ENCODE measurements around the gene FGFR3.

FGFR3 gene

GRCh38 chr4:1819816-1820215 is 26.7 kb downstream of the FGFR3 start:
- Histone ChIP-seq H3K27me3 (ENCODE audit: control insufficient read depth, insufficient read depth, low read length) (no peaks in the 10 kb centered on the region), H2AFZ (no peak overlapping the region), H3K9ac (no peak overlapping the region), H3K4me3 (ENCODE audit: low read depth, low read length) (no peak overlapping the region), H3K36me3 (ENCODE audit: control insufficient read depth, insufficient read depth, low read length) (no peaks in the 10 kb centered on the region), H3K4me2 (ENCODE audit: low read length) (no peak overlapping the region), H3K79me2 (no peaks in the 10 kb centered on the region), H3K4me1 (peaks cover 14% of the 10 kb centered on the region), H3K27ac (no peak overlapping the region), H3K9me3 (ENCODE audit: control insufficient read depth, low read length) (no peaks in the 10 kb centered on the region)
- no peak for TF ChIP-seq CTCF (IDR thresholded peaks at IDR 0.05)

- Histone ChIP-seq H3K9ac (no peak overlapping the region), H3K27ac (no peak overlapping the region), H3K4me3 (ENCODE audit: low read depth, low read length) (no peak overlapping the region), H3K9me3 (ENCODE audit: control insufficient read depth, low read length) (no peaks in the 10 kb centered on the region), H3K36me3 (ENCODE audit: control insufficient read depth, insufficient read depth, low read length) (no peaks in the 10 kb centered on the region), H3K27me3 (ENCODE audit: control insufficient read depth, insufficient read depth, low read length) (no peaks in the 10 kb centered on the region), H3K4me1 (peaks cover 22% of the 10 kb centered on the region), H3K79me2 (no peaks in the 10 kb centered on the region), H2AFZ (no peak overlapping the region), H3K4me2 (ENCODE audit: low read length) (no peak overlapping the region)
- TF ChIP-seq CTCF (IDR thresholded peaks at IDR 0.05): no peak
These were observed 28.8 kb downstream of the FGFR3 start for GRCh38 chr4:1821679-1822567.

- no peaks in the 10 kb centered on the region for H3K9me3 ChIP-seq (ENCODE audit: control insufficient read depth, low read length)
- H3K36me3 ChIP-seq (ENCODE audit: control insufficient read depth, insufficient read depth, low read length): no peaks in the 10 kb centered on the region
- no peak overlapping the region for H3K27ac ChIP-seq
- no peaks in the 10 kb centered on the region for H3K79me2 ChIP-seq
- TF ChIP-seq CTCF (IDR thresholded peaks at IDR 0.05): no peak
- H3K4me1 ChIP-seq: peaks cover 22% of the 10 kb centered on the region
- no peak overlapping the region for H3K4me3 ChIP-seq (ENCODE audit: low read depth, low read length)
- no peaks in the 10 kb centered on the region for H3K27me3 ChIP-seq (ENCODE audit: control insufficient read depth, insufficient read depth, low read length)
- no peak overlapping the region for H3K4me2 ChIP-seq (ENCODE audit: low read length)
- H2AFZ ChIP-seq: no peak overlapping the region
- H3K9ac ChIP-seq: no peak overlapping the region
These were observed 29.8 kb downstream of the FGFR3 start for GRCh38 chr4:1822568-1823544.

- no peaks in the 10 kb centered on the region for H3K9me3 ChIP-seq (ENCODE audit: control insufficient read depth, low read length)
- no peaks in the 10 kb centered on the region for H3K79me2 ChIP-seq
- no peak for TF ChIP-seq CTCF (IDR thresholded peaks at IDR 0.05)
- no peaks in the 10 kb centered on the region for H3K27me3 ChIP-seq (ENCODE audit: control insufficient read depth, insufficient read depth, low read length)
- H3K36me3 ChIP-seq (ENCODE audit: control insufficient read depth, insufficient read depth, low read length): no peaks in the 10 kb centered on the region
- no peak overlapping the region for H3K9ac ChIP-seq
- peaks cover 22% of the 10 kb centered on the region for H3K4me1 ChIP-seq
- H3K4me2 ChIP-seq (ENCODE audit: low read length): no peak overlapping the region
- no peak overlapping the region for H2AFZ ChIP-seq
- no peak overlapping the region for H3K27ac ChIP-seq
- no peak overlapping the region for H3K4me3 ChIP-seq (ENCODE audit: low read depth, low read length)
These were observed 30.4 kb downstream of the FGFR3 start for GRCh38 chr4:1823545-1823932.
